Right ventricle myocardium superior (tissue), 1 donor: ENCODE data around the gene OLFML2A. TPM values are rescaled to one million over a fixed set of nuclear protein-coding genes. Genes with fewer than 3 reads are reported as not detected.
A peak's percentile ranks its signal among the peaks of the same experiment; 100 is the strongest.
"Not testable (repeated sequence)": the region's sequence is repeated elsewhere in the genome, so short reads cannot be mapped to it uniquely, and the experiment has no call there.

Experiments
- ATAC-seq: fragments of 200-7000 bp; cut with Tn5 transposase; one replicate; pipeline ENCODE4 v1.9.1; 2020; ENCODE audit warnings: mild to moderate bottlenecking; ENCODE audit not compliant: poor library complexity
- DNase-seq: peaks from one replicate; pipeline ENCODE4 v3.0.0-alpha.2; 2020
- intact Hi-C: fragments of 100-400 bp; cut with DNase I; formaldehyde crosslinking; loops from one replicate; pipeline ENCODE4 v1.11.2; 2022
- long read RNA-seq: library from polyadenylated mRNA; unstranded; transcript quantifications from one replicate; pipeline ENCODE4 v2.0.0, GENCODE V29; 2021
- total RNA-seq: library from RNA; stranded (reverse); fragmentation: NEBNext Ultra II Directional; extraction: Animal tissue kit (Norgen Biotek cat#: 25700); gene quantifications from one replicate; pipeline ENCODE4 v1.2.1, GENCODE V29; 2021
- donor health status: DM: no; HTN: yes; CAD: no; lungs with severe emphysema.

Gene OLFML2A
- total RNA-seq, result 27.5 TPM
- long read RNA-seq, partial matches to known transcripts, result 0 of 33 reads
- long read RNA-seq, other reads (novel, unspliced or antisense), result 33 of 33 reads

DNA sequence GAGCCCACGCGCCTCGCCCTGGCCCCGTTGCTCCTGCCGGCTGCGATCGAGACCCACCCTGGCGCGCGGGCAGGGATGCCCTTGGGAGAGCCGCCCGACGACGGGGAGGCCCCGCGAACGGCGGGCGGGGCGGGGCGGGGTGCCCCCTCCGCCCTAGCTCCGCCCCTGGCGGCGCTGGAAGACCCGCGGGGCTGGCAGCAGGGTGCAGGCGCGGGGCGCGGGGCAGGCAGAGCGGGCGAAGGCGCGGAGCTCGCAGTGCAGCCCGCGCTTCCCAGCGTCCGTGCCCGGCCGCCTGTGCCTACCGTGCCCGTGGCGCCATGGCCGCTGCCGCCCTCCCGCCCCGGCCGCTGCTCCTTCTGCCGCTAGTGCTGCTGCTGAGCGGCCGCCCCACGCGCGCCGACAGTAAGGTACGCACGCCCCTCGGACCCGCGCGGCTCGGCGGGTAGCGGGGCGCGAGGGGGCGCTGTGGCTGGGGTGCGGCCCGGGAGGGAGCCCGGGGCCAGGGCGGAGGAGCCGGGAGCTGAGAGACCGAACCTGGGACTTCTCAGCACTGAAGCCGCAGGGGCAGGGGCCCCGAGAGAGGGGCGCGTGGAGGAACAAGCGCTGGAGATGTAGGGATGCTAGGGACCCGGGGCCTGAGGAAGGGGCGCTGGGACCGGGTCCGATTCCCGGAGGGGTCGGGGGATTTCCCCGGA is at the start of gene OLFML2A:
OLFML2A (plus strand) TSS at position 180 of the 695 bp plus-strand sequence; CDS start at position 318, 138 bp downstream.
- DNase-seq (peak; percentile 54), ATAC-seq (peak; percentile 47)
- intact Hi-C loops, result no loop called here

DNA sequence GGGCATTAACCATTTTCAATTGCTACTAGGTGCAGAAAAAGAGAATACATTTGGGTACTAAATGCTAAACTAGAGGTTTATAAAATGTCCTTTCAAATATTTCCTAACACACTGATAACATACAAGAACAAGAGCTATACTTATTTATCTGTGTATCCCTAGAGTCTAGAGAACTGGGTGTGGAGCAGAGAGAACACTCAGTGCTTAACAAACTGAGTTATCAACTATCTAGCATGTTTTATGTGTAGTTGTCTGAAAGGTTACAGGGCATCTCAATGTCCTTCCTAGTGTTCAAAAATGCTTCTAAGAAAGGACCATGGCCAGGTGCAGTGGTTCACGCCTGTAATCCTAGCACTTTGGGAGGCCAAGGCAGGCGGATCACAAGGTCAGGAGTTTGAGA is 46.2 kb upstream of the OLFML2A start:
- ATAC-seq (no peak), DNase-seq (no peak)
- intact Hi-C loops, result no loop called here

- intact Hi-C loops, result no loop called here
- ATAC-seq (no peak), DNase-seq (no peak)
Measured at GRCh38 chr9:124733964-124734740, 42.8 kb upstream of the OLFML2A start.

GRCh38 chr9:124734741-124735083 is 42.2 kb upstream of the OLFML2A start:
- intact Hi-C loops, DNase-seq, ATAC-seq: not testable (repeated sequence)

DNA sequence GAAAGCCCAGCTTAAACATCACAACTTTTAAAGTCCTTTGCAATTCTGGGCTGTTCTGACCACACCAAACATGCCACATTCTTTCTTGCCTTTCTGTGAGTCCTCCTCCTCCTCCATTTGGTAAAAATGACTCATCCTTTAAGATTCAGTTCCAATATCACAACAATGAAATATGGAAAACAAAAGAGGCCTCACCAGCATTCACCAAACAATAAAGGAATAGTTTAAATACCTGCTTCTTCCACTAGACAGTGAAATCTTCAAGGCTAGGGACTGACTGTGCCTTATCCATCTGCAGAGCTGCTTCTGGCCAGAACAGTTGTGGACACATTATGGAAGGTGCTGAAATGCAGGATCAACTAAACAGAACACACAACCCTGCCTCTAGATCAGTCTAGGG is 41.8 kb upstream of the OLFML2A start:
- no peak for DNase-seq
- intact Hi-C loops, result no loop called here
- no peak for ATAC-seq

DNA sequence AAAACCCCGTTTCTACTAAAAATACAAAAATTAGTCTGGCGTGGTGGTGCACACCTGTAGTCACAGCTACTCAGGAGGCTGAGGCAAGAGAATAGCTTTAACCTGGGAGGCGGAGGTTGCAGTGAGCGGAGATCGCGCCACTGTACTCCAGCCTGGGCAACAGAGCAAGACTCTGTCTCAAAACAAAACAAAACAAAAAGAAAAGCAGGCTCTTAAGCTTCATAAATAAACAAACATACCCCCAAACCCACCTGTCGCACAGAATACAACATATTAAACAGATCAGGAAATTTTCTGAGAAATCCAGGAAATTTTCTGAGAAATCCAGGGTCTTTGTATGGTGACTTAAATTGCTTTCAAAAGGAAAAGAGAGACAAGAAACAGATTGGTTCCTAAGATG is 38.9 kb upstream of the OLFML2A start:
- ATAC-seq, DNase-seq, intact Hi-C loops: not testable (repeated sequence)

DNA sequence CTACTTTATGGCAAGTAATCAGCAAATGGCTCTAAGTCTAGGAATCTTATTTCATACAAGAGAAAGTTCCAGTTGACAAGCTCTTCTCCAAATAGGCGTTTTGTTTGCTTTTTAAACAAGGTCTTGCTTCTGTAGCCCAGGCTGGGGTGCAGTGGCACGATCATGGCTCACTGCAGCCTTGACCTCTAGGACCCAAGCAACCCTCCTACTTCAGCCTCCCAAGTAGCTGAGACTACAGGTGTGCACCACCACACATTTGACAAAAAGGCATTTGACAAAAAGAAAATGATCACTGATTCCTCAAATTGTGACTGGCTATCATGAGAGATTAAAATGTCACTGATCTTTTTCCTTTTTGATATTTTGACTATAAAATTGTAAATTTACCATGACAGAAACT is 37.6 kb upstream of the OLFML2A start:
- no peak for DNase-seq
- intact Hi-C loops, result no loop called here
- ATAC-seq, result no peak

GRCh38 chr9:124741149-124741548 is 35.8 kb upstream of the OLFML2A start:
- ATAC-seq, result no peak
- intact Hi-C loops, result no loop called here
- DNase-seq, result no peak

DNA sequence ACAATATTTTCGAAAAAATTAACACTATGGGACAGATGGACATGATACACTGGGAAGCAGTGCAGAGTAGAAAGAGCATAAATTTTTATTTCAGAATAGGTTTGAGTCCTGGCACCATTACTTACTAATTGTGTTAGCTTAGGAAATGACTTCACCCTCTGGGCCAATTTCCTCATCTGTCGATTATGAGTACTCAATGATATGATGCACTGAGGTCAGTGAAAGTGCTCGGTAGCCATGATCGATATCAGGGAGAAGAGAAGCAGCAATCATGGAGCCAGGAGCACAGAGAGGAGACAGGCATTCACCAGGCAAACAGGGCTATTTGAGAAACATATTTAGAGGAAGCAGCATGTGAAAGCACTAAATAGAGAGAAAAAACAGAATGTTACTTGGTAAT is 35.3 kb upstream of the OLFML2A start:
- DNase-seq (no peak), ATAC-seq (no peak)
- intact Hi-C loops, result no loop called here

DNA sequence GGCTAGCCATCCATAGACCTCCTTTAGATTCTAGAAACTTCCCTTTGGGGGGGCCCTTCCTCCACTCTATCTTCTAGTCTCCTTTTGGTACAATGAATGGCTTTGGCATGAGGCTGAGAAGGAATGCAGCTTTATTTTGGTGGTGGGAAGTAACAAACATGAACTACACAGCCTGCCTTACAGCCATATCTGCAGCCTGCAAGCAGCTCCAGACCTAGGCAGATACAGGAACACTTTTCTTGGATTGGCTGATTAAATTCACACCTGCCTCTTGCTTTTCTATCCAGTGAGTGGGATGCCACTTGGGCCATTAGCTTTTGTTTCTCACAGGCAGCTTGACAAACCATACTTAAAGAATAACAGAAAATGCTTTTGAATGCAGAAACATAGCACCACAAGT is 34.0 kb upstream of the OLFML2A start:
- ATAC-seq (no peak), DNase-seq (no peak)
- intact Hi-C loops, result no loop called here

DNA sequence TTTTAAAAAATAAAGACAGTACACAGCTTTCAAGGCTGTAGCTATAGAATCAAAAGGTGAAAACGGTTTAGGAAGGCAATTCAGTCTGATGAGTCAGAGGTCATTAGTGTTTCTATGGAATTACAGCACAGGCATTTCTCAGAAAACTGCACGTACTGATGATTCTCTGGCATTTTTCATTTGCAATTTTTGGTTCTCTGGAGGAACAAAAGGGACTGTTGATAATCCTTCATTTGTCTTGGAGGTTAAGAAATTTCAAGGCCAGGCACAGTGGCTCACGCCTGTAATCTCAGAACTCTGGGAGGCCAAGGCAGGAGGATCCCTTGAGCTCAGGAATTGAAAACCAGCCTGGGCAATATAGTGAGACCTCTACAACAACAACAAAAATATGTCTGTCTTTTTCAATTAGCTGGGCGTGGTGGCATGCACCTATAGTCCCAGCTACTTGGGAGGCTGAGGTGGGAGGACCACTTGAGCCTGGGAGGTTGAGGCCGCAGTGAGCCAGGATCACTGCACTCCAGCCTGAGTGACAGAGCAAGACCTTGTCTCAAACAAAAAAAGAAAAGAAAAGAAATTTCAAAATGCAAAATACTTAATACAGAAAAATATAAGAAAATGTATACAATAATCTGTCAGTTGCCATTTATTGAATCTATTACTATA is 33.1 kb upstream of the OLFML2A start:
- intact Hi-C loops, result no loop called here
- DNase-seq, result no peak
- no peak for ATAC-seq

DNA sequence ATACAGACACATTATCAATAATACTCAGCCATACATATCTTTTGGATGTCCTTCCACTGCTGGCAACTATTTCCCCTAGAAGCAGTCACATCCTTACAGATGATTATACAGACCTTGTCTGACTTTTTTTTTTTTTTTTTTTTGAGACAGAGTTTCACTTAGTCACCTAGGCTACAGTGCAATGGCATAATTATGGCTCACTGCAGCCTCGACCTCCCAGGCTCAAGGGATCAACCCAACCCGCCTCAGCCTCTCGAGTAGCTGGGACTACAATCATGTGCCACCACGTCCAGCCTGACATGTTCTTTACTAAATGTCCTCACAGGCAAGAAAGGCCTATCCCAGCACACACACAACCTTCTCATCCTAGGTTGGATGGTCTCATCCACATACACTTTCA is 29.9 kb upstream of the OLFML2A start:
- no peak for ATAC-seq
- intact Hi-C loops, result no loop called here
- no peak for DNase-seq

- DNase-seq (no peak), ATAC-seq (no peak)
- intact Hi-C loops, result no loop called here
Measured at GRCh38 chr9:124749284-124749683, 27.6 kb upstream of the OLFML2A start.

DNA sequence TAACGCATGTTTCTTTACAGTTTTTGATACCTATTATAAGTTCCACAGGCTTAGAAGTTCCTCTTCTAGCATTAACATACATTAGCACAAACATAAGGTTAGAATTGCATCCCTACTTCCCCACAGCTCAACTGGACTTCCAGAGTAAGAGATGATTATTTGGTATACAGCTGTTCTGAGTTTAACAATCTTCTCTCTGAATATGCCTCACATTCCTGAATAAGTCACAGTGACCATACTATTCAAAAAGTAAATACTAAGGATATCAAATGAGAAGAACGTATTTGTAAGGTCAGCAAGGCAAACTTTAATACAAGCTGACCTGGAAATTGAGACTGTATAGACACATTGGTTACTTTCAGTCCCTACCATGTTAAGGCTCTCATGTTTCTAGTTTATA is 27.2 kb upstream of the OLFML2A start:
- DNase-seq, result no peak
- intact Hi-C loops, result no loop called here
- ATAC-seq, result no peak

GRCh38 chr9:124752967-124753366 is 24.0 kb upstream of the OLFML2A start:
- intact Hi-C loops, result no loop called here
- ATAC-seq (no peak), DNase-seq (no peak)

DNA sequence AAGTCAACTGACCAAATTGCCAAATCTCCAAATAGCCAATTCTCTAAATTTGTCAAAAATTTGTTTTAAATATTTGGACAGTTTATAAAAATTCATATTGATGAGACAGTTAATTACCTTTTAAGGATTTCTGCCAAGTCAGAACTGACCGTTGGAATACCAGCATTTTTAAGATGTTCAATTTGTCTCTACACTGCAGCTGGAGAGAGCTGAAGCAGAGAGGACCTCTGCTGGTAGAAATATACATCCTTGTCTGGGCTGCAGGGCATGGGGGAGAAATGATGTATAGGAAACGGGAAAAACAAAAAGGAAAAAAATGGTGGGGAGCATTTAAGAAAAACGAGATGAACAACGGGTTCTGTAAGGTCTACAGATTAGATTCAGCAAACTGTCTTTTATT is 22.6 kb upstream of the OLFML2A start:
- intact Hi-C loops, result no loop called here
- ATAC-seq (no peak), DNase-seq (no peak)

DNA sequence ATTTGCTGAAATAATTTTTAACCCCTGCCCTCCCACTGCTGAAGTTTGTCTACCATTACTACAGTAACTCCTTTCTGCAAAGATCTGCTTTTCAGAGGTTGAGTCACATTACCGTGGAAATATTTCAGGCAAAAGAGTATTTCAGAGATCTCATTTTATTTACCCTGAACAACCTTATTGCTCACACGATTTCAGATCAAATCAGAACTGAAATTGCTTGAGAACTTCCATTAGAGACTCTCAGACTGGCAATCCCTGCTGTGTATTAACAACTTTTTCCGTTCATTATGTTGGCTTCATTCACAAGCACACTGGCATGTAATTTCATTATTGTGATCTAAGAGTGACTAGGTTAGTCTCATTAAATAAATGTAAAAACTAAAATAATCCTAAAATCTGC is 21.9 kb upstream of the OLFML2A start:
- no peak for DNase-seq
- intact Hi-C loops, result no loop called here
- ATAC-seq, result no peak

GRCh38 chr9:124756011-124756410 is 20.9 kb upstream of the OLFML2A start:
- ATAC-seq (no peak), DNase-seq (no peak)
- intact Hi-C loops, result no loop called here

GRCh38 chr9:124757616-124758015 is 19.3 kb upstream of the OLFML2A start:
- intact Hi-C loops, result no loop called here
- ATAC-seq (peak; percentile 34), DNase-seq (no peak)

DNA sequence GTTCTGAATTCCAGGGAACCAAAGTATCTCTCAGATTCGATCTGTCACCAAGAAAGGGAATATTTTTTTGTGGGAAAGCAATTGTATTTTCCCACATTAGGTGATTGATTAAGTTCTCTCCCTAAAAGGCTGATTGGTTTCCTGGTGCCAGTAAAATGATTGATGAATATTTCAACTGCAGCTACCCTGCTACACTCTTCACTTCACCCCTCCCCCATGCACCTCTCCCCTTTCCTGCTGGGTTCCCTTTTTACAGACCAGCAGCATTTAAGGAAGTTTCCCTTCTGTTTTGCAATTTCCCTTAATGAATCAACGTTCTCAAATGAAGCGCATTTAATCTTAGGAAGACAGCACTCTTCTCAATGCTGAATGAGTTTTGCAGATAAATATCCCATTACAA is 18.9 kb upstream of the OLFML2A start:
- intact Hi-C loops, result no loop called here
- ATAC-seq, result peak; percentile 61
- DNase-seq, result no peak
